T47D (cell line): ENCODE results near the gene DONSON.
"Not testable (repeated sequence)": the region's sequence is repeated elsewhere in the genome, so short reads cannot be mapped to it uniquely, and the experiment has no call there.

Experiments
- DNase-seq, 2 experiments: peaks; one replicate each; pipeline versions ENCODE4 v3.0.0 to v3.0.0-alpha.2; 2011 to 2012; ENCODE audit warnings: low read depth in 1 of 2, low spot score in 1 of 2
- JUND ChIP-seq: IDR thresholded peaks from 2 replicates; pipeline ENCODE4 v1.6.1; 2012; ENCODE audit warnings: low read depth
- in situ Hi-C: cut with HindIII; loops from 2 replicates; pipeline ENCODE4 v1.10.0; 2016; ENCODE audit warnings: low sequenced_read_pairs, low pct_unique_long_range_greater_than_20kb

The DONSON gene, protein sequence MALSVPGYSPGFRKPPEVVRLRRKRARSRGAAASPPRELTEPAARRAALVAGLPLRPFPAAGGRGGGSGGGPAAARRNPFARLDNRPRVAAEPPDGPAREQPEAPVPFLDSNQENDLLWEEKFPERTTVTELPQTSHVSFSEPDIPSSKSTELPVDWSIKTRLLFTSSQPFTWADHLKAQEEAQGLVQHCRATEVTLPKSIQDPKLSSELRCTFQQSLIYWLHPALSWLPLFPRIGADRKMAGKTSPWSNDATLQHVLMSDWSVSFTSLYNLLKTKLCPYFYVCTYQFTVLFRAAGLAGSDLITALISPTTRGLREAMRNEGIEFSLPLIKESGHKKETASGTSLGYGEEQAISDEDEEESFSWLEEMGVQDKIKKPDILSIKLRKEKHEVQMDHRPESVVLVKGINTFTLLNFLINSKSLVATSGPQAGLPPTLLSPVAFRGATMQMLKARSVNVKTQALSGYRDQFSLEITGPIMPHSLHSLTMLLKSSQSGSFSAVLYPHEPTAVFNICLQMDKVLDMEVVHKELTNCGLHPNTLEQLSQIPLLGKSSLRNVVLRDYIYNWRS

GRCh38 chr21:33588485-33589335, at the start of gene DONSON:
Gene DONSON, minus strand, starts transcription at chr21:33588684. Its CDS starts 43 bp downstream, at chr21:33588641.
- in situ Hi-C loops = no loop called here
- DNase-seq = peak; percentile 87 to 92
- TF ChIP-seq JUND = no peak

DNA sequence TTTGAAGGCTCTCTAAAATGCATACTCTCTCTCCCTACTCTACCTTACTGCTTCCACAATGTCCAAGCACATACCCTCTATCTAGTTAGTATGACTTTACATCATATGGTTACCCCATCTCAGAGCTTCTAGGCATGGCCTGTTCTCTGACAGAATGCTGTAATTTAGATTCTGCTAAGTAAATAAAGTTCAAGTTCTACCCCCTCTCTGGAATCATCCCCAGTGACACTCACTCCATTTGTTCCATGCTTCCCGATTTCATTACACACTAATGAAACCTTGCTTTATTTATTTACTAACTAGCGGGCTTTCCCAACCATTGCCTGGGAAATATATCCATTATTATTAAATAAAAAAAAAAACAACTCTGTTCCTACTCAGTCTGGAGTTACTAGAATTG, 45.8 kb upstream of the DONSON start:
- no peak for DNase-seq
- in situ Hi-C loops = no loop called here
- TF ChIP-seq JUND = no peak

GRCh38 chr21:33626151-33626550, 37.7 kb upstream of the DONSON start:
- in situ Hi-C loops, DNase-seq: not testable (repeated sequence)

DNA sequence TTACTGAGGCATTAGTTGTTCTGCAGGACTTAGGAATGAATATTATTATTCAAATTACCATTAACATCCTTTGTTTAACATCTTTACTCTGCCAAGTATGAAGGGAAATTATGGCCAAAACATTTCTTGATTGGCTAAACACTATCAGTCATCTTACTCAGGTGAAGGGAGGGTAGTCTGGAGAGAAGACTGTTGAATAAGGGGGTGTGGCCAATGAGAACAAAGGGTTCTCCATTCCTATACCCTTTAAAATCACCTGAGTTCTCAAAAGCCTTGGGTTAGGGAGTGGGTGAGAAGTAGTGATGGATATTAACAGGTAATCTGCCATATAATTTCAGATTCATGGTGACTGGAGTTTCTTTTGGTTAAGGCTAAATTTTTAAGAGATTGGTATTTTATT, 33.8 kb upstream of the DONSON start:
- DNase-seq = no peak
- in situ Hi-C loops = no loop called here
- no peak for TF ChIP-seq JUND

DNA sequence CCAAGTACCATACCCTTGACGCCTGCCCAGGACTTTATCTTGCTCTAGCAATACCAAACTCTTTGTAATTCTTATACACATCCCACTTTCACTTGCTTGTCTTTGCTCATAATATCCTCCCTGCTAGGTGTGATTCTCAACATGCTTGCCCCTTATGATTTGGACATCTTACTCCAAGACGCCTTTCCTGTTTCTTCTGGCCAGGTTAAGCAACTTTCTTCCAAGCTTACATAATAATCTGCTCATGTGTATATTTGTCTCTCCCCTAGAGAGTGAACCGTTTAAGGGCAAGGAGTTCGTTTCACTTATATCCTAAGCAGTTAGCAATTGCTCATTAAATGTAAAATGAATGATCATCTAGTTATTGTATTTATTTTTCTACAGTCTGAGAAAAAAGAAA, 31.2 kb upstream of the DONSON start:
- in situ Hi-C loops = no loop called here
- no peak for DNase-seq
- no peak for TF ChIP-seq JUND

- TF ChIP-seq JUND = no peak
- in situ Hi-C loops = no loop called here
- DNase-seq = no peak
Observed at GRCh38 chr21:33618407-33618806, 29.9 kb upstream of the DONSON start.

GRCh38 chr21:33617565-33617964, 29.1 kb upstream of the DONSON start:
- in situ Hi-C loops, DNase-seq: not testable (repeated sequence)

- DNase-seq = no peak
- no peak for TF ChIP-seq JUND
- in situ Hi-C loops = no loop called here
Observed at GRCh38 chr21:33611006-33611744, 22.7 kb upstream of the DONSON start.

DNA sequence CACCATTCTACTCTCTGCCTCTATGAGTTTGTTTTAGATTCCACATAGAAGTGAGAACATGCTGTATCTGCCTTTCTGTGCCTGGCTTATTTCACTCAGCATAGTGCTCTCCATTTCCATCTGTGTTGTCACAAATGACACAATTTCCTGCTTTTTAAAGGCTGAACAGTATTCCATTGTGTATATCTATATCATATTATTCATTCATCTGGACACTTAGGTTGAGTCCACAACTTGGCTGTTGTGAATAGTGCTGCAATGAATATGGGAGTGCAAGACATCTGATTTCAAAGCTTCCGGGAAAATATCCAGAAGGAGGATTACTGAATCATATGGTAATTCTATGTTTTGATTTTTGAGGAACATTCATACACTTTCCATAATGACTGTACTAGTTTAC, 20.1 kb upstream of the DONSON start:
- no peak for TF ChIP-seq JUND
- in situ Hi-C loops = no loop called here
- DNase-seq = no peak

DNA sequence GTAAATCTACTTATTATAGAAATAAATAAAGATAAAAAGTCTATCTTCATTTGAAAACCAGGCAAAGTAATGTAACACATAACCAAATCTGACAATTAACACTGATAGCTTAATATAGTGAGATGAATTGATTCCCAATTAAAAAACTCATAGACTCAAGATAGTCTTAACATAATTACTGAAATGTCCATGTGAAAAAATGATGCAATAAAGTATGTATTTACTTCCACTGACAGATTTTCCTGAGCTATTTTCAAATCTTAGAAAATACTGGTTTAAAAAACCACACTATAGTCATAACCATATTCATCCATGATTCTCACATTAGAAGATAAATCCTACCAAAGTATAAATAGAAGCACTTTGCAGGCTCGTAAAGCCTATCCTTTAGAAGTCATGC, 9.6 kb upstream of the DONSON start:
- no peak for DNase-seq
- in situ Hi-C loops = no loop called here
- no peak for TF ChIP-seq JUND

DNA sequence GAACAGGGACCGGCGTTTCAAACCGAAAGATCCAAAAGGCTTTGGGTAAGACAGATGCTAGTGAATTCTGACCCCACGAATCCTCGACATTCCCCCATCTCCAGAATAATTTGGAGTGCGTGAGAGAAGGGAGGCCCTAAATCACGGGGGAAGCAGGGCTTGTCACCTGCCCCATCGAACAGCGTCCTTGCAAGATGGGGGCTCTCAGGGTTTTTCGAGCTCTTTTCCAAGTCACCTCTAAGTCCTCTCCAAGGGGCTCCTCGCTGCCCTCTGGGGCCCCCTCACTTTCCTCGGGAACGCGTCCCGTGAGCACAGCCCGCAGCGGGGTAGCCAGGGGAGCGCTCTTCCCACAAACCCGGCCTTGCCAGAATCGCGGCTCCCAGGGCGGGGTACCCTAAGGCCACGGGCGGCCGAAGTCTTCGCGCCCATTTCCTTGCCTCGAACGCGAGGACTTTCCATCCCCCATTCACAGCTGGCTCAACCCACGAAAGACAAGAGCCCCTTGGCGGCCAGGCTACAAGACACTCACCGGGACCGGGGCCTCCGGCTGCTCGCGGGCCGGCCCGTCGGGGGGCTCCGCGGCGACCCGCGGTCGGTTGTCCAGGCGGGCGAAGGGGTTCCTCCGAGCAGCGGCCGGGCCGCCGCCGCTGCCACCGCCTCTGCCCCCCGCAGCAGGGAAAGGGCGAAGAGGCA, 546 bp downstream of the DONSON start:
- TF ChIP-seq JUND = no peak
- peak; percentile 56 to 69 for DNase-seq
- in situ Hi-C loops = no loop called here

DNA sequence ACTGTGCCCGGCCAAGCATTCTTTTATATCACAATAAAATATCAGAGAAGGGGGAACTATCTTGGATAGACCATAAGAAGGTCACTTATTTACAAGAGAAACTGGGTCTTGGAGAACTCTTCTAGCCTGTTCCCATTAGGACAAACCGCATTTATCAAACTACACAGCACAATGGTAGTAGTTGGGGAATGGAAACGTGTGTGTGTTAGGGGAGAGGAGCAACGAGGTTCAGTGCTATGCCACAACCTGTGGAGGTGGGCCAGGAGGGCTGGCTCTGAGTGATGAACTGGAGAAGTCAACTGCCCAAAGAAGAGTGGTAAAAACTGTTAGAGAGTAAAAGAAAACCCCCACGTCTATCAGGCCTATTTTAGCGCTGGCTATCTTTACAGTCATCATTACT, 1.6 kb downstream of the DONSON start:
- DNase-seq = no peak
- in situ Hi-C loops = no loop called here
- TF ChIP-seq JUND = no peak
